Stimulated activated CD4-positive, alpha-beta T cell treated with anti-CD3 and anti-CD28 coated beads, Interleukin-15, amount 100 ng/mL, for 24 hours (primary cell): Measurements from ENCODE around the gene EEFSEC.

Source experiments
- DNase-seq: peaks from one replicate; pipeline ENCODE4 v3.0.0-alpha.2; 2020

Gene EEFSEC, protein sequence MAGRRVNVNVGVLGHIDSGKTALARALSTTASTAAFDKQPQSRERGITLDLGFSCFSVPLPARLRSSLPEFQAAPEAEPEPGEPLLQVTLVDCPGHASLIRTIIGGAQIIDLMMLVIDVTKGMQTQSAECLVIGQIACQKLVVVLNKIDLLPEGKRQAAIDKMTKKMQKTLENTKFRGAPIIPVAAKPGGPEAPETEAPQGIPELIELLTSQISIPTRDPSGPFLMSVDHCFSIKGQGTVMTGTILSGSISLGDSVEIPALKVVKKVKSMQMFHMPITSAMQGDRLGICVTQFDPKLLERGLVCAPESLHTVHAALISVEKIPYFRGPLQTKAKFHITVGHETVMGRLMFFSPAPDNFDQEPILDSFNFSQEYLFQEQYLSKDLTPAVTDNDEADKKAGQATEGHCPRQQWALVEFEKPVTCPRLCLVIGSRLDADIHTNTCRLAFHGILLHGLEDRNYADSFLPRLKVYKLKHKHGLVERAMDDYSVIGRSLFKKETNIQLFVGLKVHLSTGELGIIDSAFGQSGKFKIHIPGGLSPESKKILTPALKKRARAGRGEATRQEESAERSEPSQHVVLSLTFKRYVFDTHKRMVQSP

DNA sequence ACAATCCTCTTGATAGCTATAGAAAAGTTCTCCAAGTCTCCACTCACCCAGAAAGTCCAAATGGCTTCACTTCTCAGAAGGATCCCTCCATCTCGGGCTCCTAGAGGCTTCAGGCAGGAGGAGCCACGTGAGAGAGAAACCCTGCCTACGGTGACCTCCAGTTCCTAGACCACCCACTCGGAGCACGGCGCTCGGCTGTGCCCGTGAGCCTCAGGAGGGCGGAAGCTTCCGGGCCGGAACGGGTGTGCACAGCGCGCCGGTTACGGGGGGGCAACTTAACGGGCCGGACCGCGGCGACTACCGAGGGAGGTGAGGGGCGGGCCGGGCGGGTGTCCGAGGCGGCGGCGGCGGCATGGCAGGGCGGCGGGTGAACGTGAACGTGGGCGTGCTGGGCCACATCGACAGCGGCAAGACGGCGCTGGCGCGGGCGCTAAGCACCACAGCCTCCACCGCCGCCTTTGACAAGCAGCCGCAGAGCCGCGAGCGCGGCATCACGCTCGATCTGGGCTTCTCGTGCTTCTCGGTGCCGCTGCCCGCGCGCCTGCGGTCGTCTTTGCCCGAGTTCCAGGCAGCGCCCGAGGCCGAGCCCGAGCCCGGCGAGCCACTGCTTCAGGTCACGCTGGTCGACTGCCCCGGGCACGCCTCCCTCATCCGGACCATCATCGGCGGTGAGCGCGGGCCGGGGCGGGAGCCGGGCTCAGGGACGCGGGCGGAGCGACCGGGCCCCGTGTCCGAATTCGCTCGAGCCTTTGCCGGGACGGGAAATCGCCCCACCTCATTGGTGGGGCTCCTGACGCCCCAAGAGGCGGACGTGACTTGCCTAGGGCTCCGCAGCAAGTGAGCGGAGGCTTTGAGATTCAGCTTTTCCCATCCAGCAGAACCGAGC is at the start of gene EEFSEC:
Gene EEFSEC (plus strand): TSS at position 326 of the 886 bp plus-strand sequence. CDS start 27 bp downstream, at position 353.
- DNase-seq = peak; percentile 89

DNA sequence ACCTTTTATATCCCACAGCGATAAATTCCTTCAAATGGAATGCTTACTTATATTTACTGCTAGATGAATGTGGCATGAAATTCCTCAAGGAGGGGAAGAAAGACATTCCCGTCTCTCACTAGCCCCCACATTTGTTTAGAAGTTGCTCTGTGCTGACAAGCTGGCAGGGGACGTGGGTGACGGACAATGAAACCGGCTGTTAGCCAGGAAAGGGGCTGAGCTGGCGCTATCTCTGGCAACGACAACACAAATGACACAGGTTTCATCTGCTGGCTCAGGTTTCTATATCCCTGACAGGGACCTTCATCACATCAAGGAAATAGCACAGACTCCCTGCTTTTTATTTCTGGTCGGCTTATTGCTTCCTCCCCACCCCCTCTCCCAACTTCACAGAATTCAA is 45.4 kb upstream of the EEFSEC start:
- no peak for DNase-seq

DNA sequence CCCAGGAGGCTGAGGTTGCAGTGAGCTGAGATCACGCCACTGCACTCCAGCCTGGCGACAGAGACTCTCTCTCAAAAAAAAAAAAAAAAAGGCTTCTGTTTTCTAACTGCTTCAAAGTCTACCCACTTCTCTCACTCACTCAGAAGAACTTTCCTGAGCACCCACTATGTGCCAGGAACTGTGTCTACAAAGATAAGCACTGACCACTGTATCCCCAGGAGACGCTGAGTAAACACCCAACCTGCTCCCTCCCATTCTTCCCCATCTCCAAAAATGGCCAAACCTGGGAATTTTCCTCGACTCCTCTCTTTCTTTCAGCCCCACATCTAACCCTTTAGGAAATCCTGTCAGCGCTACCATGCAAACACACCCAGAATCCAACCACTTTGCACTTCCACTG is 42.1 kb upstream of the EEFSEC start:
- no peak for DNase-seq

DNA sequence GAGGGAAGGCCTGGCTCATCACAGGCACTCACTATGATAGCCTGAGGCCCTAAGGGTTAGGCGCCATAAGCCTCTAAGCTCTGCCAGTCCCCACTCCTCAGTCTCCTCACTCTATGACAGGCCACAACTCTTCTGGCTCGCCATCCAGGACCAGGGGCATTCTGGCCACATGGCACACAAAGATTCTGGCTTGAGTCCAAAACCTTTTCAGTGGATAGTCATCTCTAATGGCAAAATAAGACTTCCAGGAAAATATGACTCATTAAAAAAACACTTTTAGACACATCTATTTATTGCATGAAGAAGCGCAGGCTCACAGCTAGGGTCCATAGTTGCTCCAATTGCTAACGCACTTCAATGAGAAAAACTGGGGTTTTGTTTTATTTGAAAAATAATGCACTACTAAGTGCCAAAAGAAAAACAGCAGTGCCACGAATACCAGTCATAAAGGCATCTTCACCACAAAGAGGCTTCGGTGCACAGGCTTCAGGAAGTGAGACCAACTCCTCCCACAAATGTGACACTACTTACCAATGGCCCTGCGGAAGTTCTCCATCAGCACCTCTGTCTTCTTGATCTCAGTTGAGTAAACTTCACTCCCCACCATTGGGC is 40.8 kb upstream of the EEFSEC start:
- DNase-seq = peak; percentile 53

DNA sequence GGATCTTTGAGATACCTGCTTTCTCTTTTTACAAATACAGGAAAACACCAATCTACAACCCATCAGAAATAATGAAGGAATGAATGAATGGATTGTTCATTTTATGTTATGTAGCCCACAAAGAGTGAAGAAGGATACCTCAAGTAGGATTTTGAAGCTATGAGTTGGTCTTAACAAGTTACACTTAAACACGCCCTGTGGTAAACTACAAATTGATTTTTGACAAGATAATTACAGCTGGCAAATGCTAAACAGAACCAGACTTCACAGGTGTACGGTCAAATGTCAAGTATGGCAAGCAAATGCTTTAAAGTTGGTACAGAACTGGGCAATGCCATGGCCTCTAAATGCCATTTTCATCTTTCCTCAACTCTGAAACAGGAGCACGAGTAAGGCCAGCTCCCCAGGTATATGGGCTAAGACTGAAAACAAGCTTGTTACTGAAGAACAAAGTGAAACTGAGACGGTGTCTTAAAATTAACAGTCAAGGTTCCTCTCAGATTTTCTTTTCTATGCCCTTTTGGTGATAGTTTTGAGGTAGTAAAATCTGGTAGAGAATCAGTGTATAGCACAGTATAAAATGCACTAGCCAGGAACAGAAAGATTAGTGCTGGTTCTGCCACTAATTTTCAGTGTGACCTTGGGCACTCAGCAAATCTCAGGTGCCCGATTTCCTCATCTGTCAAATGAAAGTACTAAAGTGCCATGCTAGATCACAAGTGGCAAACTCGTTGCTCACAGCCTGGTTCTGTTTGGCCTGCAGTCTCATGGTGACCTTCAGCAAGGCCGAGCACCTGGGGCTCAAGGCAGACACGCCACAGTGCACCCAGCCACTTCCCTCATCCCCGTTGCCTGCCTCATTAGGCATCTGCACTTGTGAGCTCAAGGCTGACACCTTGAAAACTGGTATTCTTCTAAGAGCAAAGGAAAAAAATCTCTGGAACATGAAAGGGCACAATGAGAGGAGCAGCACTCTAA is 39.2 kb upstream of the EEFSEC start:
- DNase-seq = no peak

DNA sequence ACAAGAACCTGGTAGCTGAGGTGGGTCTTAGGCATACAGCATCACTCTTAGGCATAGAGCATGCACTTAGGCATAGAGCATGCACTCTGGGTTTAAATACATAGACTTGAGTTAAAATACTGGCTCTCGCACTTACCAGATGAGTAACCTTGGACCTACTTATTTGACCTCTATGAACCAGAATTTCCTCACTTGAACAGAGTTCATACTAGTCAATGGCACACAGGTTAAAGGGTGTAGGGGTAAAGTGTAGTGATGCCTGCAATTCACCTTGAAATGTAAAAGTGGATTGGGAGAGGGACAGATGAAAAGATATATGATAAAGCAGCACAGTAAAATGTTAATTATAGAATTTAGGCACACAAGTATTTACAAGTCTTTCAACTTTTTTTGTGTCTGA is 31.3 kb upstream of the EEFSEC start:
- no peak for DNase-seq

DNA sequence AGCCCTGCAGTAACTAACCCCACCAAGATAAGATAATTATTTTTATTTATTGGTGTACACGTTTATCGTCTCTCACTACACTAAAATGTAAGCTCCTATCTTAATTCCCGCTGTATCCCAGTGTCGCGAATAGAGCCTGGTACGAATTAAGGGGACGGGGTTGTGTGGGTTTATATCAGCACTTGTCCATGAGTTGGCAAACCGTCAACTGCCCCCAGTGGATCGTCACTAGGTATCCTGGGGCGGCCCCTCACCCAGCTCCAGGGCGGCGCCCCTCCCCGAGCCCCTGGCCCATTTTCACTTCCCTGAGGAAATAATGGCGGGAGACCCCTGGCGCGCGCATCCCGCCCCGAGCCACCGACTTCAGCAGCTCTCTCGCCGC is 30.1 kb upstream of the EEFSEC start:
- no peak for DNase-seq

DNA sequence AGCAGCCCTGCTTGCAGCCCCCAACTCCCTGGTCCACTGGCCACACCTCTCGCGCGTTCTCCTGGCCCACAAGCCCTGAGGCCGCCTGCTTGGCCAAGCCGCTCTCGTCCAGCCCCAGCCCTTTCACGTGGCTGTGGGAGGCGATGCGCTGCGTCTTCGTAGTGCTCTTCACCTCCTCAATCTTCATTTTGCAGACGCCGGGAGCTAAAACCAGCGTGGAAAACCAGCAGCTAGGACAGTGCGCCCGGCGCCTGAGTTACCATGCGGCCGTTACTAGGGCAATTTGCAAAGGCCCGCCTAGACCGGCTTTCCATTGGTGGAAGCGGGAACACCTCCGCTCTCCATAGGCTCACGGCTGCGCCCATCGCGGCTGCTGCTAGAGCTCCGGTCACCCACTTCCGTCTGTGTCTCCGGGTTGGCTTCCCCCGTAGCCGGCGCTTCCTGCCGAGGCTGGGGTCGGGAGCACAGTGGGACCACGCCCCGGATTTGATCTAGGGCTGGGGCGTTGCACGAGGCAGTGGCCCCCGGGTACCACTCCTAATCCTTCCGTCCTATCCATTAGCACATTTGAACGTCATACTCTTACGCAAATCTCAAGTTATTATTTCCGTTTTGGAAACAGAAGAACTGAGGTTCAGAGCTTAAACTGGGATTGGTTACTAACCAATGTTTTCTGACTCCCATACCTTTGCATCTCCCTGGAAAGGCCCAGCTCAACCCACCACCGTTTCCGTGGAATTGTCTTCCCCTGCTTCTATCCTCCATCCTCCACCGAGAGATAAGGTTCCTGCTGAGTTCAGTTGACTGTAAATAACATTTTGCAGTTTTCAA is 29.5 kb upstream of the EEFSEC start, which contains the start of gene RUVBL1:
Gene RUVBL1 (minus strand): TSS at position 275 of the 831 bp plus-strand sequence. CDS start 88 bp downstream, at position 187.
- DNase-seq = peak; percentile 98

DNA sequence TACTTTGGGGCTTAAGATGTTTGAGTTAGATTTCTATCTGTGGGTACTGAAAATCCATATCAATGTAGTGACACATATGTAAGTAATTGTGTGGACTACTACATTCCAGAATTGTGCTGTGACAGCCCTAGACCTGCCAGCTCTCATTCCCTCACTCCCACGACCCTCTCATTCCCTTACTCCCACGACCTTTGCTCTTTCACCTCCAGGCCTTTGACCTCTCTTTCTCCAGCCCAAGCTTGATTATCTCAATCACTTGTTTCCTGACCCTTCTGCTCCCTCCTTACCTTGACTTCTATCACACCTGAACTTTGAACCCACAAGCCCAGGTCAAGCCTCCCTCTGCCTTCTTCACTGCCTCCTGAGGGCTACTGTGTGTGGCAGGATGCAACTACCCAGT is 26.0 kb upstream of the EEFSEC start:
- DNase-seq = no peak

DNA sequence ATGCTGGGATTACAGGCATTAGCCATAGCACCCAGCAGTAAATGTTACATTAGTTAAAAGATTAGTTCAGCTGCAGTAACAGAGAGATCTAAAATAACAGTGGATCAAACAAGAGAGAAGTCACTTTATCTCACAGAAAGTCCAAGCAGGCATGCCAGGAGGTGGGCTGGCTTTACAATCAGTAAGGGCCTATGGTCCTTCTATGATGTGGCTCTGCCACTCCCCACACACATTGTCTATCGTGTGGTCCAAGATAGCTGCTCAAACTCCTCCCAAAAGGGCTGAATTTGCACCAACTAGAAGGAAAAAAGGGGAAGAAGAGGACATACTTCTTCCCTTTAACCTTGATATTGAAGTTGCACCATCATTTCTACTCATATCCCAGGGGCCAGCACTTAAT is 25.0 kb upstream of the EEFSEC start:
- DNase-seq = no peak

DNA sequence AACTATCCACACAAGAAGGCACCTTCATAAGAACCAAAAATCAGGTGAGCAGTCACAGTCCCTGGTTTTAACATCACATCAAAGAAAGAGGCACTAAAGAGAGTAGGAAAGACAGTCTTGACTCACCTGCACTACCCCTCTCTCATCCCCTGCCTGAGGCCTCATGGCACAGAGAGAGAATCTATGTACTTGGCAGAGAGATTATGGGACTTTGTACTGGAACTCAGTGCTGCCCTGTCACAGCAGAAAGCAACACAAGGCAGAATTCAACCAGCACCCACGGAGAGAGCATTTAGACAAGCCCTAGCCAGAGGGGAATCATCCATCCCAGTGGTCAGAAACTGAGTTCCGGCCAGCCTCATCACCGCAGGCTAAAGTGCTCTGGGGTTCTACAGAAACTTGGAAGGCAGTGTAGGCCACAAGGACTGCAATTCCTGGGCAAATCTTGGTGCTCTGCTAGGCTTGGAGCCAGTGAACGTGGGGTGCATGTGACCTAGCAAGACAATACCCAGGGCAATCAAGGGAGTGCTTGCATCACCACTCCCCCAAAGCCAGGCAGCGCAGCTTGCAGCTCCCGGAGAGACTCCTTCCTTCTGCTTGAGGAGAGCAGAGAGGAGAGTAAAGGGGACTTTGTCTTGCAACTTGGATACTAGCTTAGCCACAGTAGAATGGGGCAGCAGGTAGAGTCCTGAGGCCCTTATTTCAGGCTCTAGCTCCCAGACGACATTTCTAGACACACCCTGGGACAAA is 21.2 kb upstream of the EEFSEC start:
- DNase-seq = no peak

DNA sequence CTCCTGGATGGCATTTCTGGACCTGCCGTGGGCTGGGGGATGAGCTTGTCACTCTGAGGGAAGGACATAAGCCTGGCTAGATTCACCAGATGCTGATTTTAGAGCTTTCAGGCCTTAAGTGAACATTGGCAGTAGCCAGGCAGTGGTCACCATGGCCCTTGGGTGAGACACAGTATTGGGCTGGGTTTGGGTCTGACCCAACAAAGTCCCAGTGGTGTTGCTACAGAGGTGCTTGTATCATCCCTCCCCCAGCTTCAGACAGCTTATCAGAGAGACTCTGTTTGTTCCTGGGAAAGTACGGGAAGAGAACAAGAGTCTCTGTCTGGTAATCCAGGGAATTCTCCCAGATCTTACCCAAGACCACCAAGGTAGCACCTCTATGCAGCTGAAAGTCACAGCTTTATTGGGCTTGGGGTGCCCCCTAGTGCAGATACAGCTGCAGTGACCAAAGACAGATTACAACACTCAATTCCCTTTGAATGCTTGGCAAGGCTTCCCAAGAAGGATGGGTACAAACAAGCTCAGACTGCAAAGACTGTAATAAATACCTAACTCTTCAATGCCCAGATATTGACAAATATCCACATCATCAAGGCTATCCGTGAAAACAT is 19.9 kb upstream of the EEFSEC start:
- peak; percentile 38 for DNase-seq

DNA sequence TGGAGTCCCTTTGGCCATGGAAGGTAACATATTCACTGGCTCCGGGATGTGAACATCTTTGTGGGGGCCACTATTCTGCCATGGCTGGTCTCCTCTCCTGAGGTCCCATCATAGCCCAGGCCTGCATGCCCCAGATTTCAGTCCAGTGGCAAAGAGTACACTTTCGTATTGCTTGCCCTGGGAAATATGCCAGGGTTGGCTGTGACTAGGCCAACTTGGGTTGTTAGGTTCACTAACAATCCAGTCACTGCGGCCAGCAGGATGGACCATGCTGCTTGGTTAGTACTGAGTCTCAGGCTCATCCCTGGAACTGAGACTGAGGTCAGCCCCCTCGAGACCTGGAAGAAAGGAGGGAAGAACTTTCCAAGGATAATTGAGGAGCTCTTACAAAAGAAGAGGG is 9.8 kb upstream of the EEFSEC start:
- no peak for DNase-seq

DNA sequence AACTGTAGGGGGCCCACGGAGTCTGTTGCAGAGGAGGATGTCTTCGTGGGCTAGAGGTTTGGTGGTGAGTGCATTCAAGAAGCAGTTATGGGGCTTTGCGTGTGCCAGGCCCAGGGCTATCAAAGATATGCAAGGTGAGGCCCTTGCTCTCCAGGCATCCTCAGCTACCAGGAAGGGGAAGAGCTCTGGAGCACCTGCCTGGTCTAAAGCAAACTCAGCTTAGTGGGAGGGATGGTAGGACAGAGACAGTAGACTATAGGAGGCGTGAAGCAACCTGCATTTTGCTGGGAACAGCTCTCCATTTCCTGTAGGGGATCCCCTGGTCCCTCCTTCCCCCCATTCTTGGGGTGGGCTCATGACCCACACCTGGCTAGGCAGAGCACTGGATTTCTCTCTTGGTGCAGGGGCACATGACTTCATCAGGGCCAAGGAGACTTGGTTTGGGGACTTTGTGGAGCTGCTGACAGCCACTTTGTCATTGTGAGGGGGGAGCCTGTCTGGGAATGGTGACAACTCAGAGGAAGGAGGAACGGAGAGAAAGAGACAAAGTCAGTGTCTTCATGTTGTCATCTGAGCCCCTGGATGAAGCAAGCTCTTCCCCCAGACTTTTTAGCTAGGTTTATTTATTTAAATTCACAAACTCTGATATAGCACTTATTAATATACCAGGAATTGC is 8.6 kb upstream of the EEFSEC start:
- DNase-seq = no peak

DNA sequence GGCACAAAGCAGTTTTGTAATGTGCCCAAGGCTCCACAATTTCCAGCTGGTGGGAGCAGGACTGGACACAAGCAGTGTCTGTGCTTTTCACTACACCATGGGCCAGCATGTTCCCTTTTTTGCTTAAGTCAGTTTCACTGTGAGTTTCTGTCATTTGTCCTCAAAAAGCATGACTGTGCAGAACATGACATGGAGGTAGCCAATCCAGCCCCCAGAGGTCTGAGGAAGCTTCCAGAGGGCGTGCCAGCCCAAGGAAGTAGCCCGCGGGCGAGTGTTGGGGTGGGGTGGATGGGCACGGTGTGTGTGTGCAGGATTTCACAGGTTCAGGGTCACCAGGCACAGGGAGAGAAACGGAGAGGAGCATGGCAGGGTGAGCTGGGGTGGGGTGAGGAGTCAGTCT is 8.0 kb upstream of the EEFSEC start:
- DNase-seq = no peak

DNA sequence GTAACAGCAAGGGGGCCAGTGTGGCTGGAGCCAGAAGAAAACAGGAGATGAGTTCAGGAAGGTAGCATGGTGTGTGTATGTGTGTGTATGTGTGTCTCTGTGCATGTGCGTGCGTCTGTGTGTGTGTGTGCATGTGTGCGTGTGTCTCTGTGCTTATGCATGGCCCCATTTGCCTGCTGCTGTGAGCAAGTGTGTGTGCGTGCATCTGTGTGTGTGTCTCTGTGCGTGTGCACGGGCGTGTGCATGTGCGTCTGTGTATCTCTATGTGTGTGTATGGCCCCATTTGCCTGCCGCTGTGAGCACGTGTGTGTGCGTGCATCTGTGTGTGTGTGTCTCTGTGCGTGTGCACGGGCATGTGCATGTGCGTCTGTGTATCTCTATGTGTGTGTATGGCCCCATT is 7.1 kb upstream of the EEFSEC start:
- DNase-seq = no peak

DNA sequence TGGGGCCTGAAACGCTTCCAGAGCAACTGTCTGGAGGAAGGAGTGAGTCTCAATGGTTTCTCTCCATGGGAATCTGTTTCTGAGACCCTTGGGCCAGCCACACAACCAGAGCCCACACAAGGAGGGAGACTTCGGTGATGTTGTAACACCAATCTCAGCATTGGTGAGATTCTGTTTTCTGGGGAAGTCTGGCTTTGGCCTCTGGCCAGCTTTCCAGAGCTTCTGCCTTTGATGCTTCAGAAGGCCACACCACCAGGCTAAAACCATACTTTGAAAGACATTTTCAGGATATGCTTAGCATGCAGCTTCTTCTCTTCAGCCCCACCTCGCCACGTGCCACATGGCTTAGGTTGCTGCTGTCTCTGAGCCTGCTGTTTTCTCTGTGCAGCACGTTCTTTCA is 3.6 kb upstream of the EEFSEC start:
- no peak for DNase-seq

DNA sequence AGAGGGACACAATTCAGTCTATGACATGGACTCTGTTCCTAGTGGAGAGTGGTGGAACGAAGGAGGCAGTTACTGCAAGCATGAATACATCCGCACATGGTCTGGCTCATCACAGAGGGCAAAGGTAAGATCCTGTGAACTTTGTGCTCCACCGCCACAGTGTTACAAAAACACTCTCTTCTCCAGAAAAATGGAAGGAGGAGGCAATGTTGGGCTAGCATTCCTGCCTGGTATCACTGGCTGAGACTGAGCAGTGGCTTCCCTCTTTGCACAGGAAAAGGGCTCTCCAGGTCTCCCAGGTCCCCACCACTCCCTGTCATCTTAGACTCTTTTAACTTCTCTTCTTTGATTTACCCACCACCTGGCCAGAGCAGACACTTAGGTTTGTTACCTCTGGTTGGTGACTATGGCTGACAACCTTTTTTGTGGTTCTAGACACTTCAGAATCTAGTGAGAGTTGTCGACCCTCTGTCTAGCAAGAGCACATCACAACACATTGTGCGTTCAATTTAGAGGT is 1.5 kb upstream of the EEFSEC start:
- no peak for DNase-seq
